RCC 7860 (cell line): ENCODE results near the gene MAP3K13.
A peak's percentile ranks its signal among the peaks of the same experiment; 100 is the strongest.

Experiments
- DNase-seq: peaks from one replicate; pipeline ENCODE4 v3.0.0-alpha.2; 2015; ENCODE audit warnings: low spot score
- FAIRE-seq: peaks from 2 replicates; lab custom pipeline; 2012; peaks lifted over from hg19 to GRCh38; lab: Jason Lieb, UNC

MAP3K13 gene

DNA sequence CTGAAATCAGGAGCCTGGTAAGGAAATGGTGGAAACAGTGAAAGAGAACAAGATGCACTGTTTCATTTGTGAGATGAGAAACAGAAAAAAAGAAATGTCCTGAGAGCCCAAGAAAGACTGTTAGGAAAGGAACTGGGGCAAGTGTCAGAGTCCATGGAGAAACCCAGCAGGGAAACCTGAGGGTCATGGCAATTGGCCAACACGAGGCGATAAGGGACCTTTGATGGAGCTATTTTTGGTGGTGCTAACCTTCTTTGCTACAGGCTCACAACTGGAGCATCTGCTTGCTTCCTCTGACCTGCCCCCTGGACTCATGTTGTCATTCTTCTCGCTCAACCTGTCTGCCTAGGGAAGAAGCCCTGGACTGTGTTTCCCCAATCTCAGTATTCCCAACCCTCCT is 140.1 kb downstream of the MAP3K13 start:
- no peak for FAIRE-seq

GRCh38 chr3:185503521-185503920 is 140.6 kb downstream of the MAP3K13 start:
- no peak for DNase-seq
- no peak for FAIRE-seq

More for the DNA sequence above, 140.1 kb downstream of the MAP3K13 start:
- no peak for DNase-seq

- FAIRE-seq: no peak
Measured at GRCh38 chr3:185504636-185505035, 141.7 kb downstream of the MAP3K13 start.

DNA sequence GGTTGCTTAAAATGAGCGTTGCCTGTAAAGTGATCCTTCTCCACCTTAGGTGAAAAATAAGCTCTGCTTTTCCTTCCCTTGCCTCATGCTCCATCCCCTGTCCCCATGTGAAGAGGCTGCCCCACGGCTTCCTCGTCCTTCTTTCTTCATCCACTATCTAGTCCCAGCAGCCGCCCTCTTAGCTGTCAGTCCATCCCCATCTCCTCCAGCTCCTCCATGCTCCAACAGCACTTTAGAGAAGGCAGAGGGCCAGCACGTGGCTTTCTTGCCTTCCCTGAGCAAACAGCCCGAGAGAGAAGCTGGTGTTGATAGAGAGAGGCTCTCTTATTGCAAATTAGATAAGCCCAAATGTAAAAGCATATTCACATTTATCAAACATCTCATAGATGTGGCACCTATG is 144.9 kb downstream of the MAP3K13 start:
- FAIRE-seq: no peak
- DNase-seq: no peak

More at GRCh38 chr3:185504636-185505035, 141.7 kb downstream of the MAP3K13 start:
- DNase-seq: no peak

DNA sequence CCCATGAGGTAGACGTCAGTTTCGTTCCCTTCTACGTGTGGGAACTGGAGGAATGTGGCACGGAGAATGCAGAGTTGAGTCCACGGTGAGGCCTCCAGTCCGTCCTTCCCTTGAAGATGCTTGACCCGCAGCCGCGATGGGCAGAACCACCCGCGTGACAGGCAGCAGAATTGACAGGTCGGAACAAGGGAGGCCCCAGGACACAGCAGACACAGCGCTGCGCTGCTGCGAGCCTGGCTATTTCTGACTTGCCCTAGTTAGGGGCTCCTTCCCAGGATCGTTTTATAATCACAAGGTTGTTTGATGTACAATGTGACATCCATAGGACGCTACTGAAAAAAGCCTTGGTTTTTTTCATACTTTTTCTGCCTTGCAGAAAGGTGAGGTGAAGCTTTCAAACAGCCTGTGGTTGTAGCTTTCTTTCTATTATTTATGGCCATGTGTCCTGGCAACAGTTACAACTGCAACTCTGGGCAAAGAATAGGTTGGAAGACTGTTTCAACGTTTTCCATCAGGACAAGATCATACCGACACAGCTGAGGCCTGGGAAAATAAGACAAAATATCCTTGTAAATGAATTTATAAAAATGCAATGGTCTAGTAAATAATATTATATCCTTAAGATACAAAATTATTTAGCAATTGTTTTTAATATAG is 145.5 kb downstream of the MAP3K13 start:
- FAIRE-seq (no peak), DNase-seq (no peak)

DNA sequence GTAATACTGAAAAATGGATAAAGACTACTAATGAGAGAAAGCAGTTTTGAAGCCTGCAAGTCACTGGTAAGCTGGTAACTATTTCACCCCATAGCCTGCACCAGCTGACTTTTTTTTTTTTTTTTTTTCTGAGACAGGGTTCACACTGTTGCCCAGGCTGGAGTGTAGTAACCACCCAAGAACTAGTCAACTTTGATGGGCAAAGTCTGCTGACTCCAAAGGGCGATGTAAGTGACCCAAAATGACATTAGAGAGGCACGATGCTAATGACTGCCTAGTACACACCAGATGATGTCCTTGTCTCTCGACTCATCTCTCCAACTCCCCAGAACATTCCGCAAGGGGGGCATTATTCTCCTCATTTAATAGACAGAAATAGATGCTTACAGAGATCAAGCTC is 148.8 kb downstream of the MAP3K13 start:
- FAIRE-seq: no peak
- no peak for DNase-seq

DNA sequence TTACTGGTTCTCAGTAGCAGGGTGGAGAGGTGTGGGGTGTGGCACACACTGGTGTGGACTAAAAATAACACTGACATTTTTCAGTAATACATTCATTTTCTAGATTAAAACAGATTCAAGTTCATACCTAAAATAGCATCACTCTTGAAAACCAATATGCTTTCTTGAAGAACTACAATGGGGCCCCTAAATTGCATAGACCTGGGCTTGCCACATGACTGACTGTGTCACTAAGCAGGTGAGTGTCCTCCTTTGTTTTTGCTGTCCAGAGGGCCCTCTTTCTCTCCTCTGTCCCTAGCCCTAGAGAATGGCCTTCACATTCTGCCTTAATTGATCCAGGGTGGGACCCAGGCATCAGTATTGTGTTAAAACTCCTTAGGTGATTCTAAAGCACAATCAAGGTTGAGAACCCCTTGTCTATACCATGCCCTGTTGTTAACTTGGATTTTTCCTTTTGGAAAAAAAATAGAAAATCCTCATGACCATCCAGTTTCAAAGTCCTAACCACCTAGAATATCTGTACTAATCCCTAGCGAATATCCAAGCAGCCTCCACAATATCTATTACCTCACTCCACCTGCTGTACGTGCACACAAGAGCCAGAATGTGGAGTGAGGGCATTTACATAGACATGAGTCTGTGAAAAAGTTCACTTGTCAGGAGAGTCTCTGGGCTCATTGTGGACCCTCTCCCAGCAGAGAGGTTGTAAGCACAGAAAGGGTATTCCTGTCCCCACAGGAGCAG is 154.6 kb downstream of the MAP3K13 start:
- DNase-seq: no peak
- no peak for FAIRE-seq

DNA sequence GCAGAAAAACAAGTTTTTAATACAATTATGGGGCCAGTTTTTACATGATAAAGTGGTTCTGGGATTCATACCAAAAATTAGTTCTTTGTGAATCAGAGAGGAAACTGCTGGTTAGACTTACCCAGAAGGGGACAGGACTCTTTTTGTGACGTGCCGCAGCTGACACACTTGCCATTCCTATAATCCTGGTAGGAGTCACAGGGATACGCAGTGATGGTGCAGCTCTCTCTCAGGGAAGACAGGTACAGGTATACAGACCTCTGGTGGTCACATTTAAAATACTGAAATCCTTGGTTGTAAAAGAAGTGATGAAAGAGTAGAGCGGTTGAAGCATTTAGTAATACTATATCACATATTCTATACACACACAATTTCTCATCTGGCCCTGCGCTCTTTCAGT is 156.1 kb downstream of the MAP3K13 start:
- FAIRE-seq (no peak), DNase-seq (no peak)

- FAIRE-seq: no peak
- no peak for DNase-seq
Measured at GRCh38 chr3:185521349-185522138, 158.6 kb downstream of the MAP3K13 start.

GRCh38 chr3:185526349-185526951 is 163.5 kb downstream of the MAP3K13 start:
- DNase-seq: no peak
- peak; percentile 82 for FAIRE-seq

- FAIRE-seq (no peak), DNase-seq (no peak)
Measured at GRCh38 chr3:185527364-185527763, 164.4 kb downstream of the MAP3K13 start.

GRCh38 chr3:185528532-185528931 is 165.6 kb downstream of the MAP3K13 start:
- no peak for FAIRE-seq
- DNase-seq: no peak

GRCh38 chr3:185530856-185531255 is 167.9 kb downstream of the MAP3K13 start:
- DNase-seq (no peak), FAIRE-seq (no peak)

GRCh38 chr3:185532901-185533300 is 170.0 kb downstream of the MAP3K13 start:
- FAIRE-seq (no peak), DNase-seq (no peak)

DNA sequence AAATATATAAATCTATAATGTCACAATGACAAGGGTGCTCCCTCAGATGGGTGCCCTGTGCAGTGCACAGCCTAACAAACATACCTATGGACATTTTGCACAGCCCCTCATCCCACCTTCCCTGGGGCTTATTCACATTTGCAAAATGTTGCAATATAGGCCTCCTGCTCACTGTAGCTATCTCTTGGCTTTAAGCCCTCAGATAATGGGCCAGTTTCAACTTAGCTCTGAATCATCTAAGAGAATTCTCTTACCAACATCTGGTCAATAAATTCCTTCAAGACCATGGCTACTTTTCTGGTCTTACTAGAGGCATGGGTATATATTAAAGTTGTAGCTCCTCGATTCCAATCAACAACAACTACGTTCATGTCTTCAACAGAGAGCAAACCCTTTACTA is 171.6 kb downstream of the MAP3K13 start:
- DNase-seq (no peak), FAIRE-seq (no peak)

GRCh38 chr3:185537369-185537970 is 174.5 kb downstream of the MAP3K13 start:
- DNase-seq: peak; percentile 97
- peak; percentile 91 for FAIRE-seq
